Gastrocnemius medialis (tissue), 4 donors: ENCODE data around the gene DIPK1A.

Experiments used
- POLR2A ChIP-seq, 2 donors: fragments of 450-650 bp; IDR thresholded peaks; one replicate each; pipeline ENCODE4 v1.6.1; 2017; ENCODE audit warnings: antibody characterized with exemption in 2 of 2, mild to moderate bottlenecking in 2 of 2, moderate library complexity in 2 of 2
- TF ChIP-seq, protein P1 (sequence below), 5 experiments: fragments of 450-650 bp in 3 of 5; fragments of 200-600 bp in 2 of 5; sonication (generic) in 2 of 5; IDR thresholded peaks in 4 of 5; conservative IDR thresholded peaks in 1 of 5; 1 replicate in 4 of 5; 2 replicates in 1 of 5; pipeline ENCODE4 v1.5.1; 2016 to 2019; ENCODE audit warnings: antibody characterized with exemption in 5 of 5, mild to moderate bottlenecking in 3 of 5, moderate library complexity in 3 of 5

DNA sequence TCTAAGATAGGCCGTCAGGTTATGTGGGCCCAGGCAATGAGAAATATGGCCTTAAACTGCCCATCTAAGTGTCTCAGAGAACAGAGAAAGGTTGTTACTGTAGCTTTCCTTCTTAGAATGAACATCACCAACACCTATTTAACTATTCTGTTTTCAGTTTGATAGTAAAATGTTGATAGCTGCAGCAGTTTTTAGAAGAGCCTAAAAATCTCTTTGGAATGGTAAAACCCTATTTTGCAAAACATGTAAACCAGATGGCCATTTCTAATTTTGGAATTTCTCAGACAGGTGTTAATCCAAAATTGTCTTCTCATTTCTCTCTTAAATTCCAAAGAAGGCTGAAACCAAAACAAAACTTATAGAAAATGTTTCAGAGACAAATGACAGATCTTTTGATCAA, 57.5 kb downstream of the DIPK1A start:
- TF ChIP-seq, protein P1, sequence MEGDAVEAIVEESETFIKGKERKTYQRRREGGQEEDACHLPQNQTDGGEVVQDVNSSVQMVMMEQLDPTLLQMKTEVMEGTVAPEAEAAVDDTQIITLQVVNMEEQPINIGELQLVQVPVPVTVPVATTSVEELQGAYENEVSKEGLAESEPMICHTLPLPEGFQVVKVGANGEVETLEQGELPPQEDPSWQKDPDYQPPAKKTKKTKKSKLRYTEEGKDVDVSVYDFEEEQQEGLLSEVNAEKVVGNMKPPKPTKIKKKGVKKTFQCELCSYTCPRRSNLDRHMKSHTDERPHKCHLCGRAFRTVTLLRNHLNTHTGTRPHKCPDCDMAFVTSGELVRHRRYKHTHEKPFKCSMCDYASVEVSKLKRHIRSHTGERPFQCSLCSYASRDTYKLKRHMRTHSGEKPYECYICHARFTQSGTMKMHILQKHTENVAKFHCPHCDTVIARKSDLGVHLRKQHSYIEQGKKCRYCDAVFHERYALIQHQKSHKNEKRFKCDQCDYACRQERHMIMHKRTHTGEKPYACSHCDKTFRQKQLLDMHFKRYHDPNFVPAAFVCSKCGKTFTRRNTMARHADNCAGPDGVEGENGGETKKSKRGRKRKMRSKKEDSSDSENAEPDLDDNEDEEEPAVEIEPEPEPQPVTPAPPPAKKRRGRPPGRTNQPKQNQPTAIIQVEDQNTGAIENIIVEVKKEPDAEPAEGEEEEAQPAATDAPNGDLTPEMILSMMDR (IDR thresholded peaks at IDR 0.05 in 4 of 5, conservative IDR thresholded peaks at IDR 0.05 in 1 of 5) = no peak
- no peak for TF ChIP-seq POLR2A (IDR thresholded peaks at IDR 0.05)
